ENCODE measurements around the gene HIRA.

Gene HIRA

DNA sequence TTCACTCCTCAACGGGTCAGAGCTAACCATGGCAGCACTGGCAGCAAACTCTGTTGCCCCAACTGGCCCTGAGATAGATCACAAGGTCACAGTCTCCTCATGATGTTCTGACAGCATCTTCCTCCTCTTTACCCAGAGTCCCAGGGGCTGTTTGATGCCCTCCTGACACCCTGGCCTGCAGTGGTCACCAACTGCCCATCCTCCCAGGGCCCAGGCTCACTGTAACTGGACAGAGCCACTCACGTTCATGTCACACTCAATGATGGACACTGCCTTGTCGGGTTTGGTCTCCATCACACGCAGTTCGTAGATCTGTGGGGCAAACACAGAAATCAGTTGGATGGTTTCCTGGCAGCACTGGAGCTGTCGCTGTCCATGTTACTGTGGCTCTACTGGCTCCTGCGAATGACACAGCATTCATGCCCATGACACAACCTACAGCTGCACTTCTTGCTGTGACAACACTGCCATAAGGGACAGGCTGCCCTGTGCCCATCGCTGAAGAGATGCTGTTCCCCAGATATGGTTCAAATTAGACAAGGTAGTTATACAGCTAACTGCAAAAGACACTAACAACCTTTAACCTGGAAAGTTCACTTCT, 26.4 kb upstream of the HIRA start:
- no peak overlapping the region for H3K4me3 ChIP-seq (ENCODE audit: low read depth, low read length)
- H3K36me3 ChIP-seq (ENCODE audit: control insufficient read depth, insufficient read depth, low read length) = peaks cover 38% of the 10 kb centered on the region
- H3K27me3 ChIP-seq (ENCODE audit: control insufficient read depth, insufficient read depth, low read length) = no peaks in the 10 kb centered on the region
- no peak overlapping the region for H3K9ac ChIP-seq (ENCODE audit: low read depth, low read length)
- H3K4me1 ChIP-seq (ENCODE audit: control insufficient read depth, insufficient read depth, low read length) = no peaks in the 10 kb centered on the region
- H3K9me3 ChIP-seq (ENCODE audit: control insufficient read depth, insufficient read depth, low read length) = no peaks in the 10 kb centered on the region

DNA sequence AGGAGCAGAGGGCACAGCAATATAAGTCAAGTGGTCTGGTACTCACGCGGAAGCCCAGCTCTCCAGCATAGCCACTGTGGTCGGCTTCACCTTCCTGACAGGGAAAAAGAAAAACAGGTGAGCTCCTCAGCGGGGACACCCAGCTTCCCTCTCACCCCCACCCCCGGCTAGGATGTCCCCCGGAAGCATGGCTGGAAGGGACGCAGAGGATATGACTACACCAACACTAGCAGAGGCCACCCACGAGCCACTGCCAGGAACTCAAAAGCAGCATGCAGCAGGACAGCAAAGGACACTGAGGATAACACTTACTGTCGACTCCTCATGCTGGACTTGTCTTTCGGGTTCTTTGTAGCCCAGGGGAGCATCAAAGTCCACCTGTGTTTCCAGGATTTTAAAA, 25.0 kb upstream of the HIRA start:
- no peak overlapping the region for H3K4me3 ChIP-seq (ENCODE audit: low read depth, low read length)
- H3K27me3 ChIP-seq (ENCODE audit: control insufficient read depth, insufficient read depth, low read length) = no peaks in the 10 kb centered on the region
- no peaks in the 10 kb centered on the region for H3K4me1 ChIP-seq (ENCODE audit: control insufficient read depth, insufficient read depth, low read length)
- no peaks in the 10 kb centered on the region for H3K9me3 ChIP-seq (ENCODE audit: control insufficient read depth, insufficient read depth, low read length)
- peaks cover 40% of the 10 kb centered on the region for H3K36me3 ChIP-seq (ENCODE audit: control insufficient read depth, insufficient read depth, low read length)
- H3K9ac ChIP-seq (ENCODE audit: low read depth, low read length) = no peak overlapping the region

DNA sequence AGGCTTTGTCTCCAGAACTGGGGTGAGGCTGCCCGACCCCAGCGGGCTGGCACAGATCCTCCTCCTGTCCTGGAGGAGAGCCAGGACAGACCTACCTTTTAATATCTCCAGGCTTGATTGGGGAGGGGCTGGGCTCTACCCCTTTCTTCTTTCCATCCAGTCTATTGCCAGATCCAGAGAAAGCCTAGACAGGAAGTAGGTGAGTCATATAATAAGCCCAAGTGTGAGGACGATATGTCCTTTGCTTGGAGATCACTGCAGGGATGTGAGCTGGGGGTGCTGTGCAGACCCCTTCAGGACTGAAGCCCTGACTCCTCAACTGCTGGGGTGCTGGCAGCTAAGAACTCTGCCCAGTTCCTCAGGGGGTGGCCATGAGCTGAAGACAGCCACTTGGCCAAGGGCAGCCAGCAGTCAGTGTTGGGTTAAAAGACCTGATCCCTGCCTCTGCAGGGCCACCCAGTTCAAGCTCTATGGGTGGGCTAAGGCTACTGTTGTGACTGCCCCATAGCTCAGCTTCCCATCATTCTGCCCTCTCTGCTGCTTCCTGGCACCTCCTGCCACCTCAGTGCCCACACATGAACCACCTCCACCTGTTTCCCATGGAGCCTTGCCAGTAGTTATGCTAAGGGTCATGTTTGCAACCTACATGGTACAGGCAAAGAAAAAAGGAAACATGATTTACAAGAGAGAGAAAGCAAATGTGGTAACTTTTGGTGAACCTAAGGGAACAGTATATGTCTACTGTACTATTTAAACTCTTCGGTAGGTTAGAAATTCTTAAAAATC, 24.2 kb upstream of the HIRA start:
- H3K9me3 ChIP-seq (ENCODE audit: control insufficient read depth, insufficient read depth, low read length) = no peaks in the 10 kb centered on the region
- H3K4me3 ChIP-seq (ENCODE audit: low read depth, low read length) = no peak overlapping the region
- no peaks in the 10 kb centered on the region for H3K4me1 ChIP-seq (ENCODE audit: control insufficient read depth, insufficient read depth, low read length)
- H3K9ac ChIP-seq (ENCODE audit: low read depth, low read length) = no peak overlapping the region
- no peaks in the 10 kb centered on the region for H3K27me3 ChIP-seq (ENCODE audit: control insufficient read depth, insufficient read depth, low read length)
- H3K36me3 ChIP-seq (ENCODE audit: control insufficient read depth, insufficient read depth, low read length) = peaks cover 42% of the 10 kb centered on the region

DNA sequence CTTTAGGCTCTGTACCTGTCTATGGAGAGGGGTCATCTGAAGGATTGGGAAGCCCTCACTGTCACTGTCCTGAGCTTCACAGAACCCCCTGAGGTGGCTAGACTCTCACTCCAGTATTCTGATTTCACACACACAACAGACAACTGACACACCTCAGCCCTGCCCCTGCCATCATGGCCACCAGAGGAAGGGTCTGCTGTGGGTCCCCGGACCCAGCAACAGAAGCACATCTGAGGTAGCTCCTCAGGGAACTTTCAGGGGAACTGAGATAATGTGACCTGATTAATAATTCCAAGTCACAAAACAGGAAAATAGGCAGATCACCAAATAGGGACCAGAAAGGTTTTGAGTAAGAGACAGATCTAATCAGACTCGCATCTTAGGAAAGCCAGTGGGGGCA, 23.5 kb upstream of the HIRA start:
- Histone ChIP-seq H3K27me3 (ENCODE audit: control insufficient read depth, insufficient read depth, low read length) (no peaks in the 10 kb centered on the region), H3K36me3 (ENCODE audit: control insufficient read depth, insufficient read depth, low read length) (peaks cover 35% of the 10 kb centered on the region), H3K9me3 (ENCODE audit: control insufficient read depth, insufficient read depth, low read length) (no peaks in the 10 kb centered on the region), H3K4me3 (ENCODE audit: low read depth, low read length) (no peak overlapping the region), H3K4me1 (ENCODE audit: control insufficient read depth, insufficient read depth, low read length) (no peaks in the 10 kb centered on the region), H3K9ac (ENCODE audit: low read depth, low read length) (no peak overlapping the region)

DNA sequence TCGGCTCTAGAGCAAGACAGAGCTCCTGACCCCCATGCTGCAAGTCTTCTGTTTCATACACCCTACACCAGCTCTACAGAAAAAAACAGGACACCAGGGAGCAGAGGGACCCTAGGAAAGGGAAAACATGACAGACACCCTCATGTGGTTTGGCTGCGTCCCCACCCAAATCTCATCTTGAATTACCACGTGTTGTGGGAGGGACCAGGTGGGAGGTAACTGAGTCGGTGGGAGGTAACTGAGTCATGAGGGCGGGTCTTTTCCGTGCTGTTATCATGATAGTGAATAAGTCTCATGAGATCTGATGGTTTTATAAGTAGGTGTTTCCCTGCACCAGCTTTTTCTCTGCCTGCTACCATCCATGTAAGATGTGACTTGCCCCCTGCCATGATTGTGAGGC, 22.6 kb upstream of the HIRA start:
- Histone ChIP-seq H3K4me1 (ENCODE audit: control insufficient read depth, insufficient read depth, low read length) (no peaks in the 10 kb centered on the region), H3K4me3 (ENCODE audit: low read depth, low read length) (no peak overlapping the region), H3K9me3 (ENCODE audit: control insufficient read depth, insufficient read depth, low read length) (no peaks in the 10 kb centered on the region), H3K9ac (ENCODE audit: low read depth, low read length) (no peak overlapping the region), H3K36me3 (ENCODE audit: control insufficient read depth, insufficient read depth, low read length) (peaks cover 34% of the 10 kb centered on the region), H3K27me3 (ENCODE audit: control insufficient read depth, insufficient read depth, low read length) (no peaks in the 10 kb centered on the region)

DNA sequence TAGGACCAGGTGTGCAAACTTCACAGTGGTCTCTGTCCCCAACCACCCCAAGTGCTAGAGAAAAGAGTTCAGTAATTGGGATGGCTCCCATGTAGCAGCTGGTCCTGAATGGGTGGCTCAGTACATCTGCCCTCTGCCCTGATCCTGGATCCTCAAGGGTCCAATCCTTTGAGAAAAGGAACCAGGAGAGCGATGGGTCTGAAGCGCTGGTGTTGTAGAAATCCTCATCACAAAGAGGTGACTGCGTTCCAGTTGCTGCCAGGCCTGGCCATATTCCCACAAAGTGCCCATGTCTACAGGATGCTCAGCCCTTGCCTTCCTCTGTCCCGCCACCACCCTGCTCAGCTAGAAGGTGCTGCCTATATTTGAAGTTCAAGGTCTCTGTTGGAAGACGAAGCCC, 22.2 kb upstream of the HIRA start:
- H3K36me3 ChIP-seq (ENCODE audit: control insufficient read depth, insufficient read depth, low read length) = peaks cover 34% of the 10 kb centered on the region
- no peaks in the 10 kb centered on the region for H3K4me1 ChIP-seq (ENCODE audit: control insufficient read depth, insufficient read depth, low read length)
- H3K4me3 ChIP-seq (ENCODE audit: low read depth, low read length) = no peak overlapping the region

DNA sequence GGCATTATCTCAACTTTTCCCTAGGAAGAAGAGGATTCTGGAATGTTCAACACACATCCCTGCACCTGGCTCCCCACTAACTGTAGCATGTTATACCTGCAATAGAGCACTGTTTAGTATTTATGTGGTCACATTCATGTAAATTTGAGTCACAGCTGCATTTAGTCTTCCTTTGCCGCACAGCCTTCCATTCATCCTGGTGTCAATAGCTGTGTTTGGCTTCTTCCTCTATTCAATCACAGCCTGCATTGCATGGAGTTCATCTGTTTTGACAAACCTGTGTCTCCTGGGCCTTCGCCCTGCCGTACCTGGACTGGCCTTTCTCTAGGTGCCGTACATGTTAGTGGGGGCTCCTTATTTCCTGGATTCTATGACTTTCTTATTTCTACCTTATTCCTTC, 20.0 kb upstream of the HIRA start:
- Histone ChIP-seq H3K9ac (ENCODE audit: low read depth, low read length) (no peak overlapping the region), H3K9me3 (ENCODE audit: control insufficient read depth, insufficient read depth, low read length) (no peaks in the 10 kb centered on the region), H3K4me1 (ENCODE audit: control insufficient read depth, insufficient read depth, low read length) (no peaks in the 10 kb centered on the region), H3K4me3 (ENCODE audit: low read depth, low read length) (no peak overlapping the region), H3K36me3 (ENCODE audit: control insufficient read depth, insufficient read depth, low read length) (peaks cover 25% of the 10 kb centered on the region), H3K27me3 (ENCODE audit: control insufficient read depth, insufficient read depth, low read length) (peaks cover under 1% of the 10 kb centered on the region)

More for the DNA sequence above, 22.2 kb upstream of the HIRA start:
- H3K9ac ChIP-seq (ENCODE audit: low read depth, low read length) = no peak overlapping the region
- H3K27me3 ChIP-seq (ENCODE audit: control insufficient read depth, insufficient read depth, low read length) = no peaks in the 10 kb centered on the region
- no peaks in the 10 kb centered on the region for H3K9me3 ChIP-seq (ENCODE audit: control insufficient read depth, insufficient read depth, low read length)

DNA sequence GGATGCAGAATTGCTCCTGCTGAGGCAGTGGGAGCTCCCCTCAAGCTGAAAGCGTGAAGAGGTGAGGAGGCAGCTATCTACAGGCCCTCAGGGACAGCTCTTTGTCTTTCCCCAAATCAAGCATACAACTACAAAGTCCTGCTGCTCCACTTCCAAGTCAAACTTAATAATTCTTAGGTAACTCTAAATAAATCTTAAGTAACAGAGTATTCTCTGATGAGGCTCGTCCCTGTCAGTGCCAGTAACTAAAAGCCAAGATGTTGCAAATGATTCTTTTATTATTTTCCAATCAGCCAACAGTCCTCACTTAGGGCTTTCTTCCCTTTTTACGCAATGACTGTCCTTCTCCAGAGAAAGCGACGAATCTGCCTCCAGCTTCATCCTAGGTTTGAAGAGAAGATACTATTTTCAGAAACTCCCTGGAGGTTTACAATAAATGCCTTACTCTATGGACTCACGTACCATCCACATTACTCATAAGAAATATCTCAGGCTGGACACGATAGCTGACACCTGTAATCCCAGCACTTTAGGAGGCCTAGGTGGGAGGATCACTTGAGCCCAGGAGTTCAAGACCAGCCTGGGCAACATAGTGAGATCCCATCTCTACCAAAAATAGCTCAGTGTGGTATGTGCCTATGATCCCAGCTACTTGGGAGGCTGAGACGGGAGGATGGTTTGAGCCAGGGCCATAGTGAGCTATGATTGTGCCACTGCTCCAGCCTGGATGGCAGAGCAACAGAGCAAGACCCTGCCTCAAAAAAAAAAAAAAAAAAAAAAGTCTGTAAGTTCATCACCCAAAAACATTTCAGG, 19.0 kb upstream of the HIRA start:
- no peak overlapping the region for H3K9ac ChIP-seq (ENCODE audit: low read depth, low read length)
- no peaks in the 10 kb centered on the region for H3K9me3 ChIP-seq (ENCODE audit: control insufficient read depth, insufficient read depth, low read length)
- no peaks in the 10 kb centered on the region for H3K4me1 ChIP-seq (ENCODE audit: control insufficient read depth, insufficient read depth, low read length)
- peaks cover 19% of the 10 kb centered on the region for H3K36me3 ChIP-seq (ENCODE audit: control insufficient read depth, insufficient read depth, low read length)
- H3K27me3 ChIP-seq (ENCODE audit: control insufficient read depth, insufficient read depth, low read length) = peaks cover 6% of the 10 kb centered on the region
- H3K4me3 ChIP-seq (ENCODE audit: low read depth, low read length) = no peak overlapping the region

DNA sequence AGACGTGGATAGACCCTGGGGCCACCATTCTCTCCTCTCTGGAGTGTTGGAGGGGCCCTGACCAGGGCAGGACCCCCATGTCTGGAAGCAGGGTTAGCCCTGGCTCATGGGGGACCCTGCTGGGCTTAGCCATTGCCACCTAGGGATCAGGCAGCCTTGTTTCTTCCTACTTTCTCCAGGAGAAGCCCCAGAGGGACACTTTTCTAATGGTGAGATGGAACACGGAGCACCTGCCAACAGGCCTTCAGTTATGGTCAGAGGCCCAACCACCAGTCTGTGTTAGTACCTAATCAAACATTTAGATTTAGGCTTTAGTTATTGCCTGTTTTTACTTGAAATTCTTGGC, 17.9 kb upstream of the HIRA start:
- H3K27me3 ChIP-seq (ENCODE audit: control insufficient read depth, insufficient read depth, low read length) = peaks cover 6% of the 10 kb centered on the region
- no peaks in the 10 kb centered on the region for H3K9me3 ChIP-seq (ENCODE audit: control insufficient read depth, insufficient read depth, low read length)
- no peaks in the 10 kb centered on the region for H3K4me1 ChIP-seq (ENCODE audit: control insufficient read depth, insufficient read depth, low read length)
- no peak overlapping the region for H3K9ac ChIP-seq (ENCODE audit: low read depth, low read length)
- no peak overlapping the region for H3K4me3 ChIP-seq (ENCODE audit: low read depth, low read length)
- H3K36me3 ChIP-seq (ENCODE audit: control insufficient read depth, insufficient read depth, low read length) = peaks cover 14% of the 10 kb centered on the region

DNA sequence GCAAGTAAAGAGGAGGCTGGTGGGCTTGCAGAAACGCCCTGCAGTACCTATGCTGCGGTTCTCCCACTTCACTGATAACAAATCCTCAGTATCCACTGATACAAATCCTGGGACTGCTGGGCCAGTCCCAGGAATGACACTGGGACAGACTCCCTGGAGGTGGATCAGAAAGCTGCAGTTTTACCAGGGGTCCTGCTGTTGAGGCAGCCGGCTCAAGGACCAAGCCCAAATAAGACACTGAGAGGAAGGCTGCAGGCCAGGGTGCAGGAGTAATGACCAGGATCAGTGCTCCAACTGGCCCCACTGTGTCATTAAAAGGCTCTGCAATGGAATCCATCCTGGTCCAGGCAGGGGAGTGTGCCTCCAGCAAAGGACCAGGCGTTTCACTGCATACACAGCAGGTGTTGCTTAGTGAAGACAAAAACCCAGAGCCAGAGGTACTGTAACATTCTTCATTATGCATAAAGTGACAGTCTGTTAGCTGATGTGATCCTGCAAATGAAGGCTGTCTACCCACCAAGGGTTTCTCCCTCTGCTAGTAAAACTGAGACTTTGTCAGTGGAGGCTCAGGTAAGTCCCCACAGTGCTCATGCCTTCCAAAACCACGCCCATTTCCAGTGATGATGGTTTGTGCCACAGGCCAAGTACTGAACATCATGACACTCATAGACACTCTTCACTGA, 17.3 kb upstream of the HIRA start:
- Histone ChIP-seq H3K4me3 (ENCODE audit: low read depth, low read length) (peak overlapping the region; percentile 86), H3K27me3 (ENCODE audit: control insufficient read depth, insufficient read depth, low read length) (peaks cover 6% of the 10 kb centered on the region), H3K9me3 (ENCODE audit: control insufficient read depth, insufficient read depth, low read length) (no peaks in the 10 kb centered on the region), H3K4me1 (ENCODE audit: control insufficient read depth, insufficient read depth, low read length) (no peaks in the 10 kb centered on the region), H3K36me3 (ENCODE audit: control insufficient read depth, insufficient read depth, low read length) (peaks cover 10% of the 10 kb centered on the region), H3K9ac (ENCODE audit: low read depth, low read length) (no peak overlapping the region)

DNA sequence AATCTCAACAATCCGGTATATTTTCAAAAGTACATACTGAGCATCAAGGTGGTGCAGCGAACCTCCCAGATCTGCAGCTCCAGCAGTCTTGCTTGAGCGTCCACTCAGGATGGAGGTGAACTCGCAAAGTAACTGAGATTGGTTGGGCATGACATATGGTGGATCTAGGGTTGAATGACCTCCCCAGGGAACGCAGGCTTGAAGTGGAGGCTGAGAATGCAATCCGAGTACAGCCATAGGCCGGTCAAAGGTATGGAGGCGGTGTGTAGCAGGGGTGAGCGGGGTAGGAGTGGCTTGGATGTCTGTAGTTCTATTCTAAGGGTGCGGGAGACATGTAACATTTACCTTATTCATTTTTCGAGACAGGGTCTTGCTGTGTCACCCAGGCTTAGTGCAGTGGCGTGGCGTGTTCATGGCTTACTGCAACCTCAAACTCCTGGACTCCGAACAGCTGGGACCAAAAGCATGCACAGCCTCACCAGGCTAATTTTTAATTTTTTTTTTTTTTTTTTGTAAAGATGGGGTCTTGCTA, 16.6 kb upstream of the HIRA start:
- Histone ChIP-seq H3K36me3 (ENCODE audit: control insufficient read depth, insufficient read depth, low read length) (peaks cover 4% of the 10 kb centered on the region), H3K9me3 (ENCODE audit: control insufficient read depth, insufficient read depth, low read length) (no peaks in the 10 kb centered on the region), H3K4me1 (ENCODE audit: control insufficient read depth, insufficient read depth, low read length) (no peaks in the 10 kb centered on the region), H3K4me3 (ENCODE audit: low read depth, low read length) (peak overlapping the region; percentile 86), H3K9ac (ENCODE audit: low read depth, low read length) (peak overlapping the region; percentile 71), H3K27me3 (ENCODE audit: control insufficient read depth, insufficient read depth, low read length) (peaks cover 6% of the 10 kb centered on the region)

Measured in iPS-15b (cell line).